Motor neuron (in vitro differentiated cells): ENCODE results near the gene SPEM3. TPM values are rescaled to one million over a fixed set of nuclear protein-coding genes. Genes with fewer than 3 reads are reported as not detected.

Experiments used
- ATAC-seq, 8 experiments: fragments of 200-7000 bp; cut with Tn5 transposase; replicated peaks in 6 of 8; 2 replicates each; pipeline ENCODE4 v1.8.0; 2021; ENCODE audit warnings: mild to moderate bottlenecking in 8 of 8, moderate library complexity in 8 of 8
- H3K27ac ChIP-seq, 2 donors: fragments of 250-450 bp; sonication (Bioruptor Pico); 2 replicates each; pipeline ENCODE4 v1.9.0; 2021; ENCODE audit warnings: antibody characterized with exemption in 2 of 2, mild to moderate bottlenecking in 2 of 2, moderate library complexity in 1 of 2
- H3K4me1 ChIP-seq, 2 donors: fragments of 250-450 bp; sonication (Bioruptor Pico); replicated peaks in 1 of 2; 2 replicates each; pipeline ENCODE4 v1.6.1; 2021; ENCODE audit warnings: antibody characterized with exemption in 2 of 2, mild to moderate bottlenecking in 2 of 2, moderate library complexity in 1 of 2
- H3K4me3 ChIP-seq, 5 donors: fragments of 250-450 bp; sonication (Bioruptor Pico); 2 replicates each; pipeline ENCODE4 v1.9.0; 2021; ENCODE audit warnings: antibody characterized with exemption in 5 of 5, mild to moderate bottlenecking in 5 of 5, moderate library complexity in 4 of 5
- WGBS, 10 experiments: fragments of 450-650 bp; shearing (Covaris generic); methylation state at CpG; one replicate each; pipeline ENCODE4 v1.0.0; 2022; 5-methylcytosine and 5-hydroxymethylcytosine counted together
- in situ Hi-C, 9 experiments: fragments of 400-800 bp; cut with MboI; loops; one replicate each; pipeline ENCODE4 v1.15.0; 2021; ENCODE audit warnings: low sequenced_read_pairs in 9 of 9, low pct_unique_long_range_greater_than_20kb in 2 of 9; ENCODE audit not compliant: unreplicated experiment in 9 of 9
- total RNA-seq, 8 experiments: library from RNA; unstranded; fragments of 300-600 nt; gene quantifications; 2 replicates each; pipeline versions ENCODE4 v1.2.3 to v1.2.4, GENCODE V29; 2022

The SPEM3 gene
- total RNA-seq, 8 experiments from 2014 or later = 0.13 to 1.0 (median 0.32) TPM; not detected in 2

DNA sequence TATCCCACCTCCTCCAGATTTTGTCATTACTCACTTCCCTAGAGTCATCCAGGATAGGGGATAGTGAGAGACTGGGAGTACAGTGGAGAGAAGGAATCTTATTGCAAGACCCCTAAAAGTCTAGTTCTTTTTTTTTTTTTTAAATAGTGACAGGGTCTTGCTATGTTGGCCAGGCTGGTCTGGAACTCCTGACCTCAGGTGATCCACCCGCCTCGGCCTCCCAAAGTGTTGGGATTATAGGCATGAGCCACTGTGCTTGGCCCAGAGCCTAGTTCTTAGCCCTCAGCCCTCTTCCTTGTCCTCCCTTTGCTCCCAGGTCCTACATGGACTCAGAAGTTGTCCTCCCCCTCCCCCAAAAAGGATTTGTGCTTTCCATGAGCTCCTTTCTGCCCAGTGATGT lies 13.5 kb downstream of the SPEM3 start:
- 79 to 93% (median 86%) methylated on average over 2 of the region's 2 CpGs; no CpG with 5 or more reads in 6 of the 10 experiments for WGBS, 10 experiments
- Histone ChIP-seq H3K27ac (no peak overlapping the region), H3K4me3 (no peak overlapping the region), H3K4me1 (peaks cover 20 to 38% of the 10 kb centered on the region in 2 donors)
- in situ Hi-C loops = no loop called here
- no peak for ATAC-seq

DNA sequence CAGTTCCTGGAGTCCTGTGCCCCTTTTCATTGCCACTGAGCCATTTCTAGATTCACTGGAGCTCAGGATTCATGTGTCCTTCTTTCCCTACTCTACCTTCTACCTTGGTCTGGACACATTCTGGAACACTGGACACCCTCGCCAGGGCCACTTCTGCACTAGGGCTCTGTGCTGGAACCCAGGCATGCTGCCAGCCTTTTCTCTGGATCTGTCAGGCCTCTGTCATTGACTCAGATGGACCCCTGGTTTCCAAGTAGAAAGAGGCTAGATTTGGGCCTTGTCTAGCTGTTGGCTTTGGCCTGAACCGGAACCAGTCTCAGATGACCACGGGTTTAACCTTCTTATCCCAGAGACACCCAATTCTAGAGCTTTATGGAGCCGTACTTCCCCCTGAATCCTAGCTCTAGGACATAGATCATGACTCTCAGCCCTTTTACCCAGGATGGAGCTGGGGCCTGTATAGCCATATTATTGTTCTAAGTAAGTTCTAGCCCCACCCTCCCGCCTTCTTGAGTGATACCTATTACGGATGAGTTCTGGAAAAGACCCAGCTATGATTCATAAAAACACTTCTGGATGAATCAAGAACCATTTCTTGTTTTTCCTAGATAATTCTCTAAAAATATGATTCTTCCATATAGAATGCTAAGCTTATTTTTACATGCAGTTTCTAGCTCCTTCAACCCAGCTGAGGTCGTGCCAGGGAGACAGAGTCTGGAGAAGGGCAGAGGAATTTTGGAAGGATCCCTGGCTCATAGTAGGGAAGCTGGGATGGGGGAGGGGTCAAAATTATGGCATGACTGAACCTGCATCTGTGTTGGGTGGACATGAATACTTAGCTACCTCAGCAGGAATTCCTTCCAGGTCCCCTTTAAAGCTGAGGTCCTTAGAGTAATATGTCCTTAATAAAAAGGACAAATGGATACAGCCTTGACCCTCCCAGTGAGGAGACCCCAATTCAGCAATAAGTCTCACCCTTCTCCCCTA lies 15.1 kb downstream of the SPEM3 start:
- no peak overlapping the region for H3K4me3 ChIP-seq
- H3K27ac ChIP-seq = no peak overlapping the region
- in situ Hi-C loops = no loop called here
- ATAC-seq = no peak
- H3K4me1 ChIP-seq = peaks cover 14 to 29% of the 10 kb centered on the region in 2 donors
- 47 to 100% (median 95%) methylated on average over 2 to 7 of the region's 7 CpGs for WGBS, 10 experiments

DNA sequence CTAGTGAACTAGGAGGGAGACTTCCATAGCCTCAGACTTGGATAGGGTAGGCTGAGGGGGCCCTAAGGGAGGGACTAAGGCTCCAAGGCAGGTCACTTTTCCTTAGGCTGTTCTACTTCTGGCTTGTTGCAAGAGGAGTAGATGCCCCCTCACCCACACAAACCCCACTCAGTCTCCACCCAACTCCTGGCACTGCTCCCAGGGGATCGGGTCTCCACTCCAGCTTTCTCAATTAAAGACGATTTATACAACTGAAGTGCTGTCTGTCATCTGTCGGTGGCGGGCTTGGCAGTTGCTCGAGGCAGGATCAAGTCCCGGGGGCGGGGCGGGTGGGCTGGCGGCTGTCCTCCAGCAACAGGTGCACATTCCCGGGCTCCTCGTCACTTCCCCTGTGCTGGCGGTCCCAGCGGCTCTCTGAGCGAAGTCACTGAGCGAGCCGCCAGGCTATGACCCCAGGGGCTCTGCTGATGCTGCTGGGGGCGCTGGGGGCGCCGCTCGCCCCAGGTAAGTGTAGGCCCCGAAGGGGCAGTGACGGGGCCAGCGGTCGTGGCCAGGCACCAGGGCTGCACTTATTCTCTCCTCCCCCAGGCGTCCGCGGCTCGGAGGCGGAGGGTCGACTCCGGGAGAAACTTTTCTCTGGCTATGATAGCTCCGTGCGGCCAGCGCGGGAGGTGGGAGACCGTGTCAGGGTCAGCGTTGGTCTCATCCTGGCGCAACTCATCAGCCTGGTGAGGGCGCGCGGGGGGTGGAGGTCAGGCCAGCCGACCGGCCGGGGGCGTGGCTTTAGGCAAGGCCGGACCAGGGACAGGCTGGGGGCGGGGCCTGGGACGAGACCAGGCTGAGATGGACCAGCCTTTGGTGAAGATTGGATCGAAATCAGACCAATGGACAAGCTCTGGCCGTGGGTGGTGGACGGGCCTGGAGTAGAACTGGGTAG lies 16.3 kb downstream of the SPEM3 start, which contains the start of gene CHRNB1:
Gene CHRNB1, plus strand, starts transcription at position 380 of the 937 bp plus-strand sequence. Its CDS starts 67 bp downstream, at position 447.
- Histone ChIP-seq H3K27ac (peak within 1 kb of the TSS in 1 of 2 donors; percentile 28), H3K4me1 (peaks cover 11 to 25% of the 10 kb centered on the region in 2 donors), H3K4me3 (peak within 1 kb of the TSS in 3 of 5 donors; percentile 5 to 24 (median 8))
- ATAC-seq = peak in 6 of 8 experiments; percentile 1 to 84 (median 38)
- in situ Hi-C loops = no loop called here
- WGBS, 10 experiments = 20 to 40% methylated on average over 1 to 2 of the region's 51 CpGs; no CpG with 5 or more reads in 8 of the 10 experiments

DNA sequence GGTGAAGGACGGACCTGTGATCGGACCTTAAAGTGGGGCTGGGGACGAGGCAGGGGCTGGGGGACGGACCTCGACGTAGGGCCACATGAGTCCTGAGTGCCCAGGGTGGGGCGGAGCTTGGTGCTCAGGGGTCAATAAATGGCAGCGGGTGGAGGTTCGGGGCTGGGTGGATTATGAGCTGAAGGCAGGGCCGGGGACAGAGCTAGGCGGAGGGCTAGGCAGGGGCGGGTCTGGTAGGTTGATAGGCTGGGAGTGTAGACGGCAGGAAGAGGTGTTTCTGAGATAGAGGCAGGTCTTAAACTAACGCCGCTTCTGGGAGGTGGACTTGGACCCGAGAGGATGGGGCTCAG lies 16.9 kb downstream of the SPEM3 start:
- peaks cover 11 to 25% of the 10 kb centered on the region in 2 donors for H3K4me1 ChIP-seq
- WGBS, 10 experiments = 18% methylated on average over 3 of the region's 16 CpGs; no CpG with 5 or more reads in 9 of the 10 experiments
- peak in 5 of 8 experiments; percentile 0 to 74 (median 39) for ATAC-seq
- peak overlapping the region in 1 of 5 donors; percentile 24 for H3K4me3 ChIP-seq
- peak overlapping the region in 1 of 2 donors; percentile 28 for H3K27ac ChIP-seq
- in situ Hi-C loops = no loop called here

DNA sequence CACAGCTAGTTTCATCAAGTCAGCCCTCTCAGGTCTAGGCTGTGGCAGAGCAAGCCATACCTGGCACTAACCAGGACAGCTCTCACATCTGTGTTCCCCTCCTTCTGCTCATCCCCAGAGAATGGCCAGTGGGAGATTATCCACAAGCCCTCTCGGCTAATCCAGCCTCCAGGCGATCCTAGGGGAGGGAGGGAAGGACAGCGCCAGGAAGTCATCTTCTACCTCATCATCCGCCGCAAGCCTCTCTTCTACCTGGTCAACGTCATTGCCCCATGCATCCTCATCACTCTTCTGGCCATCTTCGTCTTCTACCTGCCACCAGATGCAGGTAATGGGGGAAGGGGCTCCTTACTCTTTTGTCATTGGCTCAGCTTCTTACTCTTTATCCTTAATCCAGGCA lies 19.8 kb downstream of the SPEM3 start:
- 67 to 100% (median 98%) methylated on average over 1 to 4 of the region's 7 CpGs; no CpG with 5 or more reads in 6 of the 10 experiments for WGBS, 10 experiments
- in situ Hi-C loops = no loop called here
- H3K4me1 ChIP-seq = peaks cover 3 to 14% of the 10 kb centered on the region in 2 donors
- no peak overlapping the region for H3K27ac ChIP-seq
- H3K4me3 ChIP-seq = no peak overlapping the region
- no peak for ATAC-seq

DNA sequence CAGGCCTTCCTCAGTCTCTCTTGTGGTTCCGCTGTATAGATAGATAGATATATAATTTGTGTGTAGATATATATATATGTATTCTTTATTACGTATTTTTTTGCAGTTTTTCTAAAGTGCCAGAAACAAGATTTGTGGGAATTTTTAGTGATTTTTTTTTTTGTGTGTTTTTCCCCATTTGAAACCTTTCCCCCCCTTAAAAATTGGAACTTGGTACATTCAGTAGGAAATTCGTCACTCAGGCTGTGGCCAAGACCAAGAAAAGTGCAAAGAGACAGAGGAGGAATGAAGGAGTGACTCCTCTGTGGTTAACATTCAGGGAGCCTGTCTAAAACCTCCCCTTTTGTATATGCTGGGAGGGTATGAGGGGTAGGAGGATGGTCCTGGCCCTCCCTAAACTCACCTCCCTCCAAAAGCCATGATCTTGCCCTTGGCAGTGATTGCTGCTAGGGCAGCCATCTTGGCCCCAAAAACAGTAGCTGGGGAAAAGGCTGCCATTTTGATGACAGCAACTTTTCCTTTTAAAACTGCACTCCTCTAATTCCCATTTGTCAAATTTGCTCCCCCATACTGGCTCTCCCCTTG lies 31.4 kb downstream of the SPEM3 start:
- H3K4me1 ChIP-seq = peaks cover 0 to 5% of the 10 kb centered on the region in 2 donors
- H3K27ac ChIP-seq = no peak overlapping the region
- ATAC-seq = no peak
- in situ Hi-C loops = no loop called here
- WGBS, 10 experiments = 43 to 100% (median 90%) methylated on average over 1 to 3 of the region's 3 CpGs; no CpG with 5 or more reads in 1 of the 10 experiments
- no peak overlapping the region for H3K4me3 ChIP-seq

DNA sequence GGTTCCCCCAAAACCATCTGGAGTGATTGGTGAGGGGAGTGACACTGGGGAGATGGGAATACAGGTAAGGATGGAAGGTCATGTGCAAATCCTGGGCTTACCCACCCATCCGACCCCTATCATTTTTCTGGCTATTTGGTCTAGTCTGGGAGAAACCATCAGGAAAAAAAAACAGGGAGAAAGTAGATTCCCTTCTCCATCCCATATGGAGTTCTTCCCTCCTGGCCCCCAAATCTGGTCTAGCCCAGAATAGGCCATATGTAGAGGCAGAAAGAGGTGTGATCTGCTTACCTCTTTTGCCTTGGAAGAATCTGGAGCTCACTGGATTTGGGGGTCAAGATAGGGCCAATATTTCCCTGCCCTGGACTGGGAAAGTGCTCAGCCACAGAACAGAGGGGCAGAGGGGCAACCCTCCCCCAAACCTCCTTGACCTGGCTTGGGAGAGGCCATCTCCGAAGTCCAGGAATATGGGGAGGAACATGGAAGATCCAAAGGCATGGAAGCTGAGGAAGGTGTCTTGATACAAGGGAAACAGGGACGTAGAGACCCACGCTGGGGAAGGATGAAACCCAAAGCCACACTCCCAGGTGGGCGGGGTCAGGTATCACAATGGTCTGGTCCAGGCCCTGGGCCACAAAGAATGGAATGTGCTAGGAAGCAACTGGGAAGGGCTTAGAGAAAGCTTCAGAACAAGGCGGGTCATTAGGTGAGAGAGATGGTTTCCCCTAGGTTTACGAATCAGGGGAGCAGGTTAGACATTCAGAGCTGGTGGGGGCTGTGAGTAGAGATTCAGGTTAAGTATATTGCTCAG lies 32.4 kb downstream of the SPEM3 start:
- Histone ChIP-seq H3K27ac (no peak overlapping the region), H3K4me1 (peaks cover 0 to 3% of the 10 kb centered on the region in 2 donors), H3K4me3 (no peak overlapping the region)
- in situ Hi-C loops = no loop called here
- WGBS, 10 experiments = 80 to 100% (median 94%) methylated on average over 1 to 6 of the region's 7 CpGs; no CpG with 5 or more reads in 1 of the 10 experiments
- no peak for ATAC-seq

DNA sequence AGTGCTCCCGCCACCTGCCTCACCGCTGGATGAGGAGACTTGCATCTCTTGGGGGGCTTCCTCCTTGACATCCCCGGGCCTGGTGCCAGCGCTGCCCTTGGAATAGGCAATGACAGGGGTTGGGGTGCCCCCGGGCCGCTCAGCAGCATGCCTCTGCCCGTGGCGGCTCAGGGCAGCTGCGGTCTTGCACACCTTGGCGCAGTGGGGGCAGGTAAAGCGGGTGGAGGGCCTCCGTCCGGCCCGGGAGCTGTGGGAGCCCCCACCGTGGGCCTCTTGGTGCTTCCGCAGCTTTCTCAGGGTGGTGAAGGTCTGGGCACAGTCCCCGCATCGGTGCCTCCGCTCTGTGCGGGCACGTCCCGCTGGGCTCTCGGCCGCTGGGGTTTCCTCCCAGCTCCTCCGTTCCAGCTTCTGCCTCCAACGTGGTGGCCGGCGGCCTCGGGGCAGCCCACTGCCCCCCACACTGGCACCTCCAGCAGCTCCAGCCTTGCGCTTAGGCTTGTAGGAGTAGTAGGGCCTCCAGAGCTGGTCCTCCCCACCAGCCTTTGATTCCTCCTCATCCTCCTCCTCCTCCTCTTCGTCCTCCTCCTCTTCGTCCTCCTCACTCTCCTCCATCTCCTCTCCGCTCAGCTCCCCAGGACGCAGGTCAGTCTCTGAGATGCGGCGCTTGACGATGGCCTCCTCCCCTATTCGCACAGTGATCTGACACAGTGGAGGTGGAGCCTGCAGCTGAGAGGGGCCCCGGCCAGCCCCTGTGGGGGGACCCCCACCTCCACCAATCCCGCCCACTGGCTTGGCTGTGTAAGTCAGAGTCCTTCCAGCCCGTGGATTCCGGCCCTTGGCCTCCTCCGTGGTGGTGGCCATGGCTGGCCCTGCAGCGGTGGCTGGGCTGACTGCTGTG lies 34.1 kb downstream of the SPEM3 start:
- WGBS, 10 experiments = 40 to 100% (median 95%) methylated on average over 1 to 6 of the region's 44 CpGs; no CpG with 5 or more reads in 5 of the 10 experiments
- no peak overlapping the region for H3K4me3 ChIP-seq
- H3K27ac ChIP-seq = no peak overlapping the region
- H3K4me1 ChIP-seq = peaks cover 5 to 8% of the 10 kb centered on the region in 2 donors
- peak in 5 of 8 experiments; percentile 49 to 62 (median 57) for ATAC-seq
- in situ Hi-C loops = no loop called here

DNA sequence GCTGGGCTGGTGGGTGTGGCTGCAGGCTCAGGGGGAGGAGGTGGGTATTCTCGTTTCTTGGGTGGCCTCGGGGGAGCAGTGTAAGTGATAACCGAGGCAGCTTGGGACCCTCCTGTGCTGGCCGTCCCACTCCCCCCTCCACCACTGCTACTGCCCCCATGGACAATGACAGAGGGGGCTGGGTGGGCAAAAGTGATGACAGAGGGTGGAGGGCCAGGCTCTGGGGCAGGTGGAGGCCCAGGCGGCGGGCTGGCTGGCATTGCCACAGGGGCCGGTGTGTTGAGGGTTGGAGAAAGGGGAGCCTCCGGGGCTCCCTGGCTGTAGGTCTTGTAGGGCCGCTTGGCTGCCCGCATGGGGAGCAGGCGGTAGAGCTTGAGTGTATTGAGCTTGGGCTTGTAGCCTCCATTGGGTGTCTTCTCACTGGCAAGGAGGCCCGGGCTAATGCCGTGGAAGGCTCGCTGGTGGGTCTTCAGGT lies 34.8 kb downstream of the SPEM3 start:
- 92 to 100% (median 97%) methylated on average over 2 to 3 of the region's 14 CpGs; no CpG with 5 or more reads in 6 of the 10 experiments for WGBS, 10 experiments
- peak in 4 of 8 experiments; percentile 17 to 36 (median 30) for ATAC-seq
- Histone ChIP-seq H3K4me1 (peaks cover 7 to 11% of the 10 kb centered on the region in 2 donors), H3K4me3 (no peak overlapping the region), H3K27ac (no peak overlapping the region)
- in situ Hi-C loops = no loop called here

DNA sequence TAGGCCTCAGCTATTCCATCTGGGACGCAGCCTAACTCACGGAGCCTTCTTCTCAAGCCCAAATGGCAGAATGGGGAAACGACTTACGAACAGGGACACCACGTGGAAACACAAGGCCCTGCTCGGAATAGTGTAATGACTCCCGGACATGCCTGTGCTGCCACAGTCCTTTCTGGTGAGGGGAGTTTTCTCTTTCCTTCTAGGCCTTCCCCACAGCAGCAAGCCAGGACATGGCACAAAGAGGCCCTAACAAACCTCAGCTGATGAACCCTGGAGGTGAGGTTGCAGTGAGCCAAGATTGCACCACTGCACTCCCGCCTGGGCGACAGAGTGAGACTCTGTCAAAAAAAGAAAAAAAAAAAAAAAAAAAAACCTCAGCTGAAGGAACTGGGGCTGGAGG lies 35.4 kb downstream of the SPEM3 start:
- Histone ChIP-seq H3K4me3 (no peak overlapping the region), H3K4me1 (peaks cover 7 to 11% of the 10 kb centered on the region in 2 donors), H3K27ac (no peak overlapping the region)
- in situ Hi-C loops = no loop called here
- WGBS, 10 experiments = 76 to 100% (median 94%) methylated on average over 2 to 8 of the region's 9 CpGs; no CpG with 5 or more reads in 5 of the 10 experiments
- ATAC-seq = peak in 1 of 8 experiments; percentile 3
